HepG2 (cell line): Measurements from ENCODE around the gene CENPB. TPM values are rescaled to one million over a fixed set of nuclear protein-coding genes. Genes with fewer than 3 reads are reported as not detected.

Source experiments
- ARHGAP35 ChIP-seq: sonication (generic); formaldehyde crosslinking; IDR thresholded peaks from 2 replicates; pipeline ENCODE4 v1.9.0; 2022; ENCODE audit warnings: mild to moderate bottlenecking, inconsistent platforms, moderate library complexity, missing genetic modification reagents, borderline replicate concordance
- BHLHE40 ChIP-seq: IDR thresholded peaks from 2 replicates; pipeline ENCODE4 v1.6.1; 2011; ENCODE audit warnings: low read length, improper control_type of control experiment
- GTF2F1 ChIP-seq: fragments of 150-350 bp; IDR thresholded peaks from 2 replicates; pipeline ENCODE4 v1.6.1; 2014; ENCODE audit warnings: low read length
- THAP9 ChIP-seq: sonication (generic); formaldehyde crosslinking; IDR thresholded peaks from 2 replicates; pipeline ENCODE4; 2020; ENCODE audit warnings: missing genetic modification reagents, mild to moderate bottlenecking, borderline replicate concordance
- UBTF ChIP-seq: sonication (generic); formaldehyde crosslinking; IDR thresholded peaks from 2 replicates; pipeline ENCODE4 v1.4.0; 2020; ENCODE audit warnings: mild to moderate bottlenecking, missing genetic modification reagents
- ZBTB25 ChIP-seq: IDR thresholded peaks from 2 replicates; pipeline ENCODE4 v1.6.1; 2018; ENCODE audit warnings: missing genetic modification reagents
- ZKSCAN1 ChIP-seq: fragments of 150-350 bp; IDR thresholded peaks from 2 replicates; pipeline ENCODE4 v1.6.1; 2014; ENCODE audit warnings: low read length
- ZNF333 ChIP-seq: sonication (generic); formaldehyde crosslinking; IDR thresholded peaks from 2 replicates; pipeline ENCODE4 v1.4.0; 2020; ENCODE audit warnings: mild to moderate bottlenecking, missing genetic modification reagents, borderline replicate concordance
- ZNF430 ChIP-seq: sonication (generic); formaldehyde crosslinking; IDR thresholded peaks from 2 replicates; pipeline ENCODE4 v1.9.0; 2021; ENCODE audit warnings: mild to moderate bottlenecking, missing genetic modification reagents
- ZNF431 ChIP-seq: sonication (generic); formaldehyde crosslinking; IDR thresholded peaks from 2 replicates; pipeline ENCODE4 v1.9.0; 2022; ENCODE audit warnings: missing genetic modification reagents, low read depth, mild to moderate bottlenecking, borderline replicate concordance
- polyA plus RNA-seq, 8 experiments: library from polyadenylated mRNA; depleted of rRNA in 3 of 8; stranded (reverse) in 7 of 8; unstranded in 1 of 8; fragments of >200 nt; fragmentation: Illumina TruSeq in 4 of 8; extraction: Trizol in 4 of 8; gene quantifications; 2 replicates each; pipeline versions ENCODE4 v1.2.1 to v1.2.3, GENCODE V29; 2011 to 2016; ENCODE audit warnings: low read depth in 4 of 8, missing spikeins in 1 of 8, mixed read lengths in 1 of 8; ENCODE audit not compliant: insufficient read depth in 1 of 8
- total RNA-seq, 5 experiments: library from RNA; depleted of rRNA; stranded (reverse); fragments of >200 nt; fragmentation: Illumina TruSeq; extraction: Trizol; gene quantifications; 2 replicates each; pipeline ENCODE4 v1.2.3, GENCODE V29; 2016; ENCODE audit warnings: low read depth in 1 of 5
- TF ChIP-seq, protein P1 (sequence below): sonication (generic); formaldehyde crosslinking; IDR thresholded peaks from 2 replicates; pipeline ENCODE4 v1.8.1; 2023; ENCODE audit warnings: mild to moderate bottlenecking, missing genetic modification reagents
- TF ChIP-seq, protein P2 (sequence below): sonication (generic); formaldehyde crosslinking; IDR thresholded peaks from 2 replicates; pipeline ENCODE4 v1.9.0; 2021; ENCODE audit warnings: mild to moderate bottlenecking, missing genetic modification reagents

Gene CENPB
- total and polyA plus RNA-seq, 2 of the 13 experiments (the other 11 are each of a cell fraction or from before 2014, with no cell fraction given) = 10.4 to 54.5 TPM

DNA sequence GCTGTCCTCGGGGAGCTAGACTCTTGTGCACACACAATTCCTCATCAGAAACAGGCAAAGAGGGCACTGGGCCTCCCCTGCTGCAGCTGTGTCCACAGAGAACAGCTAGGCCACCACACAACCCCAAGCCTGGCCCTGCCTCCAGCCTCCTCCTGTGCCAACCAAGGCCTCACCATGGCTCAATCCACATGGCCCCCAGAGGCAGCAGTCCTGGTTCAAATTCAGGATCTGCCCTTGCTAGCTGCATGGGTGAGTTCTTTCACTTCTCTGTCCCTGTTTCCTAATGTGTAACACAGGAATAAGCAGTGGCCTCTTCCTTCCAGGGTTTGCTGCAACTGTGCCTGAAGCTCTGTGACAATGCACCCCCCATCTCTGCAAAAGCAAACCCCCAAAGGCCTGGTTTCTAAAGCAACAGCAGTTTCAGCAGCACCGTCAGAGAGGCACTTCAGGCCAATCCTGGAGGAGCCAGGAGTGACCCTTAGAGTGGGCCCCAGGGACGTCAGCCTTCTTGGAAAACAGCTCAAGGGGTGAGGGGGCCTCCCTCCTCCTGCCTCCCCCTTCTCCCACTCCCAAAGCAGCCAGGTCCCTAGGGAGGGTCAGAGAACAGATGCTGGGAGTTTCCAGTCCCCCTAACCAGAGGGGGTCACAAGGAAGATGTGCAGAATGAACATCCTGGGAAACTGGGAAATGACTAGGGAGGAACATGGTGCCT is 21.2 kb downstream of the CENPB start (continued):
- TF ChIP-seq, protein P1, sequence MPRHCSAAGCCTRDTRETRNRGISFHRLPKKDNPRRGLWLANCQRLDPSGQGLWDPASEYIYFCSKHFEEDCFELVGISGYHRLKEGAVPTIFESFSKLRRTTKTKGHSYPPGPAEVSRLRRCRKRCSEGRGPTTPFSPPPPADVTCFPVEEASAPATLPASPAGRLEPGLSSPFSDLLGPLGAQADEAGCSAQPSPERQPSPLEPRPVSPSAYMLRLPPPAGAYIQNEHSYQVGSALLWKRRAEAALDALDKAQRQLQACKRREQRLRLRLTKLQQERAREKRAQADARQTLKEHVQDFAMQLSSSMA (CRISPR knock-in tag) = no peak
- TF ChIP-seq BHLHE40 = no peak
- 0 out of 2 replicates have a peak, but pooled peaks have one; percentile 23 for TF ChIP-seq THAP9 (CRISPR knock-in tag)
- no peak for TF ChIP-seq ZNF431
- no peak for TF ChIP-seq ZKSCAN1
- no peak for TF ChIP-seq GTF2F1
- no peak for TF ChIP-seq ZBTB25 (CRISPR knock-in tag)
- TF ChIP-seq, protein P2, sequence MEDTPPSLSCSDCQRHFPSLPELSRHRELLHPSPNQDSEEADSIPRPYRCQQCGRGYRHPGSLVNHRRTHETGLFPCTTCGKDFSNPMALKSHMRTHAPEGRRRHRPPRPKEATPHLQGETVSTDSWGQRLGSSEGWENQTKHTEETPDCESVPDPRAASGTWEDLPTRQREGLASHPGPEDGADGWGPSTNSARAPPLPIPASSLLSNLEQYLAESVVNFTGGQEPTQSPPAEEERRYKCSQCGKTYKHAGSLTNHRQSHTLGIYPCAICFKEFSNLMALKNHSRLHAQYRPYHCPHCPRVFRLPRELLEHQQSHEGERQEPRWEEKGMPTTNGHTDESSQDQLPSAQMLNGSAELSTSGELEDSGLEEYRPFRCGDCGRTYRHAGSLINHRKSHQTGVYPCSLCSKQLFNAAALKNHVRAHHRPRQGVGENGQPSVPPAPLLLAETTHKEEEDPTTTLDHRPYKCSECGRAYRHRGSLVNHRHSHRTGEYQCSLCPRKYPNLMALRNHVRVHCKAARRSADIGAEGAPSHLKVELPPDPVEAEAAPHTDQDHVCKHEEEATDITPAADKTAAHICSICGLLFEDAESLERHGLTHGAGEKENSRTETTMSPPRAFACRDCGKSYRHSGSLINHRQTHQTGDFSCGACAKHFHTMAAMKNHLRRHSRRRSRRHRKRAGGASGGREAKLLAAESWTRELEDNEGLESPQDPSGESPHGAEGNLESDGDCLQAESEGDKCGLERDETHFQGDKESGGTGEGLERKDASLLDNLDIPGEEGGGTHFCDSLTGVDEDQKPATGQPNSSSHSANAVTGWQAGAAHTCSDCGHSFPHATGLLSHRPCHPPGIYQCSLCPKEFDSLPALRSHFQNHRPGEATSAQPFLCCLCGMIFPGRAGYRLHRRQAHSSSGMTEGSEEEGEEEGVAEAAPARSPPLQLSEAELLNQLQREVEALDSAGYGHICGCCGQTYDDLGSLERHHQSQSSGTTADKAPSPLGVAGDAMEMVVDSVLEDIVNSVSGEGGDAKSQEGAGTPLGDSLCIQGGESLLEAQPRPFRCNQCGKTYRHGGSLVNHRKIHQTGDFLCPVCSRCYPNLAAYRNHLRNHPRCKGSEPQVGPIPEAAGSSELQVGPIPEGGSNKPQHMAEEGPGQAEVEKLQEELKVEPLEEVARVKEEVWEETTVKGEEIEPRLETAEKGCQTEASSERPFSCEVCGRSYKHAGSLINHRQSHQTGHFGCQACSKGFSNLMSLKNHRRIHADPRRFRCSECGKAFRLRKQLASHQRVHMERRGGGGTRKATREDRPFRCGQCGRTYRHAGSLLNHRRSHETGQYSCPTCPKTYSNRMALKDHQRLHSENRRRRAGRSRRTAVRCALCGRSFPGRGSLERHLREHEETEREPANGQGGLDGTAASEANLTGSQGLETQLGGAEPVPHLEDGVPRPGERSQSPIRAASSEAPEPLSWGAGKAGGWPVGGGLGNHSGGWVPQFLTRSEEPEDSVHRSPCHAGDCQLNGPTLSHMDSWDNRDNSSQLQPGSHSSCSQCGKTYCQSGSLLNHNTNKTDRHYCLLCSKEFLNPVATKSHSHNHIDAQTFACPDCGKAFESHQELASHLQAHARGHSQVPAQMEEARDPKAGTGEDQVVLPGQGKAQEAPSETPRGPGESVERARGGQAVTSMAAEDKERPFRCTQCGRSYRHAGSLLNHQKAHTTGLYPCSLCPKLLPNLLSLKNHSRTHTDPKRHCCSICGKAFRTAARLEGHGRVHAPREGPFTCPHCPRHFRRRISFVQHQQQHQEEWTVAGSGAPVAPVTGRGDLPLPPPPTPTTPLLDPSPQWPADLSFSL (CRISPR knock-in tag) = no peak
- no peak for TF ChIP-seq ZNF430 (CRISPR knock-in tag)
- no peak for TF ChIP-seq ARHGAP35
- no peak for TF ChIP-seq ZNF333 (CRISPR knock-in tag)
- 0 out of 2 replicates have a peak, but pooled peaks have one; percentile 22 for TF ChIP-seq UBTF (CRISPR knock-in tag)
